ENCODE data around the gene ABCG2.
"Not testable (repeated sequence)": the region's sequence is repeated elsewhere in the genome, so short reads cannot be mapped to it uniquely, and the experiment has no call there.

The ABCG2 gene

GRCh38 chr4:88158038-88158488, 376 bp downstream of the ABCG2 start:
- ChIA-PET POLR2A (interaction anchor here (0.6 kb wide), 1 partner anchor 103 kb away, joined by 3 read pairs; no protein-coding TSS in a partner anchor), CTCF (interaction anchor here (1.8 kb wide), 1 partner anchor 49 kb away, joined by 6 read pairs; no protein-coding TSS in a partner anchor)
- peaks cover 0 to 6% (median 3%) of the 10 kb centered on the region in 5 experiments for H3K27me3 ChIP-seq (replicated peaks in 2 of 5; ENCODE audit: control insufficient read depth in 4 of 5, insufficient read depth in 5 of 5, low read length in 4 of 5)
- H3K4me3 ChIP-seq (ENCODE audit: control insufficient read depth in 1 of 7, extremely low read depth in 1 of 7, insufficient read depth in 4 of 7, low read depth in 2 of 7, low read length in 6 of 7) = peak overlapping the region; percentile 37 to 85 (median 74)
- H3K9me3 ChIP-seq (ENCODE audit: control extremely low read depth in 1 of 5, control insufficient read depth in 4 of 5, insufficient read depth in 2 of 5, low read depth in 1 of 5, low read length in 4 of 5) = no peaks in the 10 kb centered on the region
- H3K36me3 ChIP-seq (ENCODE audit: control insufficient read depth in 4 of 4, insufficient read depth in 4 of 4, low read length in 3 of 4) = no peaks in the 10 kb centered on the region
- DNase-seq = no peak
- H3K27ac ChIP-seq (ENCODE audit: insufficient read depth in 1 of 2, low read depth in 1 of 2, low read length in 2 of 2, poor library complexity in 1 of 2, severe bottlenecking in 2 of 2) = no peak overlapping the region
- WGBS (ENCODE audit: insufficient coverage) = 13% methylated on average over 8 of the region's 12 CpGs
- peaks cover 0 to 16% (median 14%) of the 10 kb centered on the region in 4 experiments for H3K4me1 ChIP-seq (ENCODE audit: control extremely low read depth in 1 of 4, control insufficient read depth in 4 of 4, insufficient read depth in 4 of 4, low read length in 3 of 4)

GRCh38 chr4:88152331-88152730, 6.1 kb downstream of the ABCG2 start:
- H3K9me3 ChIP-seq (ENCODE audit: control extremely low read depth in 1 of 5, control insufficient read depth in 4 of 5, insufficient read depth in 2 of 5, low read depth in 1 of 5, low read length in 4 of 5); H3K27ac ChIP-seq (ENCODE audit: insufficient read depth in 1 of 2, low read depth in 1 of 2, low read length in 2 of 2, poor library complexity in 1 of 2, severe bottlenecking in 2 of 2); CTCF ChIA-PET; DNase-seq; H3K4me1 ChIP-seq (ENCODE audit: control extremely low read depth in 1 of 4, control insufficient read depth in 4 of 4, insufficient read depth in 4 of 4, low read length in 3 of 4); H3K4me3 ChIP-seq (ENCODE audit: control insufficient read depth in 1 of 7, extremely low read depth in 1 of 7, insufficient read depth in 4 of 7, low read depth in 2 of 7, low read length in 6 of 7); H3K36me3 ChIP-seq (ENCODE audit: control insufficient read depth in 4 of 4, insufficient read depth in 4 of 4, low read length in 3 of 4); H3K27me3 ChIP-seq (replicated peaks in 2 of 5; ENCODE audit: control insufficient read depth in 4 of 5, insufficient read depth in 5 of 5, low read length in 4 of 5); POLR2A ChIA-PET: not testable (repeated sequence)
- 97% methylated on average over 7 of the region's 8 CpGs for WGBS (ENCODE audit: insufficient coverage)

- H3K9me3 ChIP-seq (ENCODE audit: control extremely low read depth in 1 of 5, control insufficient read depth in 4 of 5, insufficient read depth in 2 of 5, low read depth in 1 of 5, low read length in 4 of 5) = no peaks in the 10 kb centered on the region
- no peak overlapping the region for H3K27ac ChIP-seq (ENCODE audit: insufficient read depth in 1 of 2, low read depth in 1 of 2, low read length in 2 of 2, poor library complexity in 1 of 2, severe bottlenecking in 2 of 2)
- no peaks in the 10 kb centered on the region for H3K4me1 ChIP-seq (ENCODE audit: control extremely low read depth in 1 of 4, control insufficient read depth in 4 of 4, insufficient read depth in 4 of 4, low read length in 3 of 4)
- no peaks in the 10 kb centered on the region for H3K36me3 ChIP-seq (ENCODE audit: control insufficient read depth in 4 of 4, insufficient read depth in 4 of 4, low read length in 3 of 4)
- 100% methylated on average over 2 of the region's 2 CpGs for WGBS (ENCODE audit: insufficient coverage)
- no peaks in the 10 kb centered on the region for H3K27me3 ChIP-seq (replicated peaks in 2 of 5; ENCODE audit: control insufficient read depth in 4 of 5, insufficient read depth in 5 of 5, low read length in 4 of 5)
- ChIA-PET POLR2A (no interaction called here), CTCF (no interaction called here)
- no peak overlapping the region for H3K4me3 ChIP-seq (ENCODE audit: control insufficient read depth in 1 of 7, extremely low read depth in 1 of 7, insufficient read depth in 4 of 7, low read depth in 2 of 7, low read length in 6 of 7)
- no peak for DNase-seq
These were observed 9.9 kb downstream of the ABCG2 start for GRCh38 chr4:88148560-88148959.

GRCh38 chr4:88147799-88148217, 10.6 kb downstream of the ABCG2 start:
- no peaks in the 10 kb centered on the region for H3K27me3 ChIP-seq (replicated peaks in 2 of 5; ENCODE audit: control insufficient read depth in 4 of 5, insufficient read depth in 5 of 5, low read length in 4 of 5)
- WGBS (ENCODE audit: insufficient coverage) = 100% methylated on average over 2 of the region's 4 CpGs
- ChIA-PET POLR2A (no interaction called here), CTCF (no interaction called here)
- H3K4me1 ChIP-seq (ENCODE audit: control extremely low read depth in 1 of 4, control insufficient read depth in 4 of 4, insufficient read depth in 4 of 4, low read length in 3 of 4) = no peaks in the 10 kb centered on the region
- H3K27ac ChIP-seq (ENCODE audit: insufficient read depth in 1 of 2, low read depth in 1 of 2, low read length in 2 of 2, poor library complexity in 1 of 2, severe bottlenecking in 2 of 2) = no peak overlapping the region
- H3K4me3 ChIP-seq (ENCODE audit: control insufficient read depth in 1 of 7, extremely low read depth in 1 of 7, insufficient read depth in 4 of 7, low read depth in 2 of 7, low read length in 6 of 7) = no peak overlapping the region
- no peaks in the 10 kb centered on the region for H3K9me3 ChIP-seq (ENCODE audit: control extremely low read depth in 1 of 5, control insufficient read depth in 4 of 5, insufficient read depth in 2 of 5, low read depth in 1 of 5, low read length in 4 of 5)
- DNase-seq = no peak
- H3K36me3 ChIP-seq (ENCODE audit: control insufficient read depth in 4 of 4, insufficient read depth in 4 of 4, low read length in 3 of 4) = no peaks in the 10 kb centered on the region

- no peaks in the 10 kb centered on the region for H3K4me1 ChIP-seq (ENCODE audit: control extremely low read depth in 1 of 4, control insufficient read depth in 4 of 4, insufficient read depth in 4 of 4, low read length in 3 of 4)
These were observed 11.5 kb downstream of the ABCG2 start for GRCh38 chr4:88146891-88147290.

GRCh38 chr4:88144866-88145300, 13.6 kb downstream of the ABCG2 start:
- 100% methylated on average over 1 of the region's 3 CpGs for WGBS (ENCODE audit: insufficient coverage)
- Histone ChIP-seq H3K27ac (ENCODE audit: insufficient read depth in 1 of 2, low read depth in 1 of 2, low read length in 2 of 2, poor library complexity in 1 of 2, severe bottlenecking in 2 of 2) (no peak overlapping the region), H3K4me3 (ENCODE audit: control insufficient read depth in 1 of 7, extremely low read depth in 1 of 7, insufficient read depth in 4 of 7, low read depth in 2 of 7, low read length in 6 of 7) (no peak overlapping the region), H3K36me3 (ENCODE audit: control insufficient read depth in 4 of 4, insufficient read depth in 4 of 4, low read length in 3 of 4) (no peaks in the 10 kb centered on the region), H3K4me1 (ENCODE audit: control extremely low read depth in 1 of 4, control insufficient read depth in 4 of 4, insufficient read depth in 4 of 4, low read length in 3 of 4) (no peaks in the 10 kb centered on the region), H3K27me3 (replicated peaks in 2 of 5; ENCODE audit: control insufficient read depth in 4 of 5, insufficient read depth in 5 of 5, low read length in 4 of 5) (no peaks in the 10 kb centered on the region), H3K9me3 (ENCODE audit: control extremely low read depth in 1 of 5, control insufficient read depth in 4 of 5, insufficient read depth in 2 of 5, low read depth in 1 of 5, low read length in 4 of 5) (no peaks in the 10 kb centered on the region)
- DNase-seq = no peak
- CTCF ChIA-PET = no interaction called here
- POLR2A ChIA-PET = no interaction called here

More at GRCh38 chr4:88146891-88147290, 11.5 kb downstream of the ABCG2 start:
- Histone ChIP-seq H3K27me3 (replicated peaks in 2 of 5; ENCODE audit: control insufficient read depth in 4 of 5, insufficient read depth in 5 of 5, low read length in 4 of 5) (no peaks in the 10 kb centered on the region), H3K36me3 (ENCODE audit: control insufficient read depth in 4 of 4, insufficient read depth in 4 of 4, low read length in 3 of 4) (no peaks in the 10 kb centered on the region), H3K4me3 (ENCODE audit: control insufficient read depth in 1 of 7, extremely low read depth in 1 of 7, insufficient read depth in 4 of 7, low read depth in 2 of 7, low read length in 6 of 7) (no peak overlapping the region), H3K27ac (ENCODE audit: insufficient read depth in 1 of 2, low read depth in 1 of 2, low read length in 2 of 2, poor library complexity in 1 of 2, severe bottlenecking in 2 of 2) (no peak overlapping the region), H3K9me3 (ENCODE audit: control extremely low read depth in 1 of 5, control insufficient read depth in 4 of 5, insufficient read depth in 2 of 5, low read depth in 1 of 5, low read length in 4 of 5) (no peaks in the 10 kb centered on the region)
- ChIA-PET CTCF (no interaction called here), POLR2A (no interaction called here)
- DNase-seq = no peak

- WGBS (ENCODE audit: insufficient coverage) = 100% methylated on average over 3 of the region's 5 CpGs
- Histone ChIP-seq H3K27ac (ENCODE audit: insufficient read depth in 1 of 2, low read depth in 1 of 2, low read length in 2 of 2, poor library complexity in 1 of 2, severe bottlenecking in 2 of 2) (no peak overlapping the region), H3K27me3 (replicated peaks in 2 of 5; ENCODE audit: control insufficient read depth in 4 of 5, insufficient read depth in 5 of 5, low read length in 4 of 5) (no peaks in the 10 kb centered on the region), H3K36me3 (ENCODE audit: control insufficient read depth in 4 of 4, insufficient read depth in 4 of 4, low read length in 3 of 4) (no peaks in the 10 kb centered on the region), H3K4me3 (ENCODE audit: control insufficient read depth in 1 of 7, extremely low read depth in 1 of 7, insufficient read depth in 4 of 7, low read depth in 2 of 7, low read length in 6 of 7) (no peak overlapping the region), H3K4me1 (ENCODE audit: control extremely low read depth in 1 of 4, control insufficient read depth in 4 of 4, insufficient read depth in 4 of 4, low read length in 3 of 4) (no peaks in the 10 kb centered on the region), H3K9me3 (ENCODE audit: control extremely low read depth in 1 of 5, control insufficient read depth in 4 of 5, insufficient read depth in 2 of 5, low read depth in 1 of 5, low read length in 4 of 5) (no peaks in the 10 kb centered on the region)
- no peak for DNase-seq
- ChIA-PET POLR2A (no interaction called here), CTCF (no interaction called here)
These were observed 14.4 kb downstream of the ABCG2 start for GRCh38 chr4:88144048-88144447.
